ENCODE data around the gene DNMBP.

Gene DNMBP

DNA sequence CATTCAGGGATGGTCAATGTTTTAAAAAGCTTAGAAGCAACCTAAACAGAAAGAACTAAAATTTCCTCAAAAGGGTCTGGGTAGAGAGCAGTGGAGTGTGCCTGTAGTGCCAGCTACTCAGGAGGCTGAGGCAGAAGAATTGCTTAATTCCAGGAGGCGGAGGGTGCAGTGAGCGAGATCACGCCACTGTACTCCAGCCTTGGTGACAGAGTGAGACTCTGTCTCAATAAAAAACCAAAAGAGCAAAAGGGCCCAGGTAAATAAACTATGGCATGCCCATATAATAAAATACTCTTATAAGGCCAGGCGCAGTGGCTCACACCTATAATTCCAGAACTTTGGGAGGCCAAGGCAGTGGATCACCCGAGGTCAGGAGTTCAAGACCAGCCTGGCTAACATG lies 93.0 kb downstream of the DNMBP start:
- H3K27ac ChIP-seq (replicated peaks) = no peak overlapping the region

DNA sequence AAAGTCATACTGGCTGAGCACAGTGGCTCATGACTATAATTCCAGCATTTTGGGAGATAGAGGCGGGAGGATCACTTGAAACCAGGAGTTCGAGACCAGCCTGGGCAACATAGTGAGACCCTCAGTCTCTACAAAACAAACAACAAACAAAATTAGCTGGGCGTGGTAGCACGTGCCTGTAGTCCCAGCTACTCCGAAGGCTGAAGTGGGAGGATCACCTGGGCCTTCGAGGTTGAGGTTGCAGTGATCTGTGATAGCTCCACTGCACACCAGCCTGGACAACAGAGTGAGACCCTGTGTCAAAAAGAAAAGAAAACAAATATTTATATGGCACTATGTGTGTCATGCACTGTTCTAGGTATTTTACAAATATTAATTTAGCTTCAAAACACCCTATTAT lies 94.3 kb downstream of the DNMBP start:
- H3K27ac ChIP-seq (replicated peaks) = no peak overlapping the region
- TF ChIP-seq SPI1 (IDR thresholded peaks at IDR 0.05; ENCODE audit: borderline replicate concordance, low read depth) (no peak), POLR2AphosphoS5 (IDR thresholded peaks at IDR 0.05; ENCODE audit: low read depth) (no peak), GABPA (IDR thresholded peaks at IDR 0.05; ENCODE audit: low read depth) (no peak)
- TF ChIP-seq, protein P1, sequence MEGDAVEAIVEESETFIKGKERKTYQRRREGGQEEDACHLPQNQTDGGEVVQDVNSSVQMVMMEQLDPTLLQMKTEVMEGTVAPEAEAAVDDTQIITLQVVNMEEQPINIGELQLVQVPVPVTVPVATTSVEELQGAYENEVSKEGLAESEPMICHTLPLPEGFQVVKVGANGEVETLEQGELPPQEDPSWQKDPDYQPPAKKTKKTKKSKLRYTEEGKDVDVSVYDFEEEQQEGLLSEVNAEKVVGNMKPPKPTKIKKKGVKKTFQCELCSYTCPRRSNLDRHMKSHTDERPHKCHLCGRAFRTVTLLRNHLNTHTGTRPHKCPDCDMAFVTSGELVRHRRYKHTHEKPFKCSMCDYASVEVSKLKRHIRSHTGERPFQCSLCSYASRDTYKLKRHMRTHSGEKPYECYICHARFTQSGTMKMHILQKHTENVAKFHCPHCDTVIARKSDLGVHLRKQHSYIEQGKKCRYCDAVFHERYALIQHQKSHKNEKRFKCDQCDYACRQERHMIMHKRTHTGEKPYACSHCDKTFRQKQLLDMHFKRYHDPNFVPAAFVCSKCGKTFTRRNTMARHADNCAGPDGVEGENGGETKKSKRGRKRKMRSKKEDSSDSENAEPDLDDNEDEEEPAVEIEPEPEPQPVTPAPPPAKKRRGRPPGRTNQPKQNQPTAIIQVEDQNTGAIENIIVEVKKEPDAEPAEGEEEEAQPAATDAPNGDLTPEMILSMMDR (IDR thresholded peaks at IDR 0.05; ENCODE audit: insufficient read depth, low read length) = no peak
- TF ChIP-seq, protein P2, sequence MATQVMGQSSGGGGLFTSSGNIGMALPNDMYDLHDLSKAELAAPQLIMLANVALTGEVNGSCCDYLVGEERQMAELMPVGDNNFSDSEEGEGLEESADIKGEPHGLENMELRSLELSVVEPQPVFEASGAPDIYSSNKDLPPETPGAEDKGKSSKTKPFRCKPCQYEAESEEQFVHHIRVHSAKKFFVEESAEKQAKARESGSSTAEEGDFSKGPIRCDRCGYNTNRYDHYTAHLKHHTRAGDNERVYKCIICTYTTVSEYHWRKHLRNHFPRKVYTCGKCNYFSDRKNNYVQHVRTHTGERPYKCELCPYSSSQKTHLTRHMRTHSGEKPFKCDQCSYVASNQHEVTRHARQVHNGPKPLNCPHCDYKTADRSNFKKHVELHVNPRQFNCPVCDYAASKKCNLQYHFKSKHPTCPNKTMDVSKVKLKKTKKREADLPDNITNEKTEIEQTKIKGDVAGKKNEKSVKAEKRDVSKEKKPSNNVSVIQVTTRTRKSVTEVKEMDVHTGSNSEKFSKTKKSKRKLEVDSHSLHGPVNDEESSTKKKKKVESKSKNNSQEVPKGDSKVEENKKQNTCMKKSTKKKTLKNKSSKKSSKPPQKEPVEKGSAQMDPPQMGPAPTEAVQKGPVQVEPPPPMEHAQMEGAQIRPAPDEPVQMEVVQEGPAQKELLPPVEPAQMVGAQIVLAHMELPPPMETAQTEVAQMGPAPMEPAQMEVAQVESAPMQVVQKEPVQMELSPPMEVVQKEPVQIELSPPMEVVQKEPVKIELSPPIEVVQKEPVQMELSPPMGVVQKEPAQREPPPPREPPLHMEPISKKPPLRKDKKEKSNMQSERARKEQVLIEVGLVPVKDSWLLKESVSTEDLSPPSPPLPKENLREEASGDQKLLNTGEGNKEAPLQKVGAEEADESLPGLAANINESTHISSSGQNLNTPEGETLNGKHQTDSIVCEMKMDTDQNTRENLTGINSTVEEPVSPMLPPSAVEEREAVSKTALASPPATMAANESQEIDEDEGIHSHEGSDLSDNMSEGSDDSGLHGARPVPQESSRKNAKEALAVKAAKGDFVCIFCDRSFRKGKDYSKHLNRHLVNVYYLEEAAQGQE (IDR thresholded peaks at IDR 0.05; ENCODE audit: insufficient replicate concordance, low read depth) = no peak

More for the DNA sequence above, 93.0 kb downstream of the DNMBP start:
- no peak overlapping the region for H3K4me3 ChIP-seq (replicated peaks; ENCODE audit: insufficient read depth, low read length)
- no peaks in the 10 kb centered on the region for H3K27me3 ChIP-seq (ENCODE audit: insufficient read depth, poor library complexity, severe bottlenecking)
- DNase-seq (ENCODE audit: low read depth in 1 of 2, low spot score in 1 of 2) = no peak
- TF ChIP-seq, protein P1 (IDR thresholded peaks at IDR 0.05; ENCODE audit: insufficient read depth, low read length) = no peak
- TF ChIP-seq, protein P2 (IDR thresholded peaks at IDR 0.05; ENCODE audit: insufficient replicate concordance, low read depth) = no peak
- TF ChIP-seq POLR2AphosphoS5 (IDR thresholded peaks at IDR 0.05; ENCODE audit: low read depth) (no peak), SPI1 (IDR thresholded peaks at IDR 0.05; ENCODE audit: borderline replicate concordance, low read depth) (no peak), GABPA (IDR thresholded peaks at IDR 0.05; ENCODE audit: low read depth) (no peak)

DNA sequence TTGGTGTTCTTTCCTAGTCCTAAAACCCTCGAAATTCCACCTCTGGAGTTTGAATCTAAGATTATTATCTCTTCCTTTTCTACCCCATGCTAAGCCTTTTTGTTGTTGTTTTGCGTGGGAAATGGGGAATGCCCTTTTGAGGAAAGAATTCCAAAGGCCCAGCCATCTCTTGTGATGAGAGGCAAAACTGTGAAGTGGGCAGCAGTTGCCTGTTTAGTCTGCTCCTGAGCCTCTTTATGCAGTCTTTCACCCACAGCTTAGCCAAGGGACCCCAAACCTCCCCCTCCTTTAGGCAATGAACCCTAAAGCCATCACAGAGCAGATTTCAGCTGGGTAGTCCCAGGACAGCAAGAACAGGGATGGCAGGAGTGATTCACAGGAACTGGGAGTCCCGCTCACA lies 95.5 kb downstream of the DNMBP start:
- TF ChIP-seq, protein P2 (IDR thresholded peaks at IDR 0.05; ENCODE audit: insufficient replicate concordance, low read depth) = no peak
- TF ChIP-seq, protein P1 (IDR thresholded peaks at IDR 0.05; ENCODE audit: insufficient read depth, low read length) = no peak
- no peak for TF ChIP-seq SPI1 (IDR thresholded peaks at IDR 0.05; ENCODE audit: borderline replicate concordance, low read depth)
- no peak for TF ChIP-seq POLR2AphosphoS5 (IDR thresholded peaks at IDR 0.05; ENCODE audit: low read depth)
- TF ChIP-seq GABPA (IDR thresholded peaks at IDR 0.05; ENCODE audit: low read depth) = no peak
- DNase-seq (ENCODE audit: low read depth in 1 of 2, low spot score in 1 of 2) = no peak
- no peak overlapping the region for H3K27ac ChIP-seq (replicated peaks)
- H3K4me3 ChIP-seq (replicated peaks; ENCODE audit: insufficient read depth, low read length) = no peak overlapping the region
- no peaks in the 10 kb centered on the region for H3K27me3 ChIP-seq (ENCODE audit: insufficient read depth, poor library complexity, severe bottlenecking)

More for the DNA sequence above, 94.3 kb downstream of the DNMBP start:
- Histone ChIP-seq H3K4me3 (replicated peaks; ENCODE audit: insufficient read depth, low read length) (no peak overlapping the region), H3K27me3 (ENCODE audit: insufficient read depth, poor library complexity, severe bottlenecking) (no peaks in the 10 kb centered on the region)
- DNase-seq (ENCODE audit: low read depth in 1 of 2, low spot score in 1 of 2) = no peak

Data from HL-60 (cell line).